CD4-positive, CD25-positive, alpha-beta regulatory T cell (primary cell): ENCODE data around the gene GPR107. TPM values are rescaled to one million over a fixed set of nuclear protein-coding genes. Genes with fewer than 3 reads are reported as not detected.

Source experiments
- ATAC-seq, 2 donors: fragments of 150-1000 bp; cut with Tn5 transposase; one replicate each; pipeline ENCODE4 v1.10.0; 2021; ENCODE audit warnings: low read depth in 2 of 2, moderate number of reproducible peaks in 2 of 2, moderate library complexity in 1 of 2
- DNase-seq, 3 donors: peaks; one replicate each; pipeline versions ENCODE4 v3.0.0 to v3.0.0-alpha.2; 2012 to 2022; ENCODE audit warnings: mixed read lengths in 1 of 3
- H3K27ac ChIP-seq: one replicate; pipeline ENCODE4 v1.7.0; 2013; ENCODE audit warnings: mild to moderate bottlenecking, low read length; ENCODE audit not compliant: insufficient read depth, poor library complexity, severe bottlenecking
- H3K27me3 ChIP-seq: one replicate; pipeline ENCODE4 v1.7.0; 2013; ENCODE audit warnings: low read length; ENCODE audit not compliant: control insufficient read depth, insufficient read depth
- H3K36me3 ChIP-seq: one replicate; pipeline ENCODE4 v1.7.0; 2013; ENCODE audit warnings: mild to moderate bottlenecking, low read length, moderate library complexity; ENCODE audit not compliant: control insufficient read depth, insufficient read depth
- H3K4me1 ChIP-seq: 2 replicates; pipeline ENCODE4 v1.7.0; 2013; ENCODE audit warnings: mild to moderate bottlenecking, low read length; ENCODE audit not compliant: insufficient read depth, control insufficient read depth, poor library complexity, severe bottlenecking
- H3K4me3 ChIP-seq: one replicate; pipeline ENCODE4 v1.7.0; 2013; ENCODE audit warnings: low read depth, mild to moderate bottlenecking, low read length, moderate library complexity
- H3K9me3 ChIP-seq, 2 experiments: 1 replicate in 1 of 2; 2 replicates in 1 of 2; pipeline ENCODE4 v1.7.0; 2013; ENCODE audit warnings: low read length in 2 of 2, mild to moderate bottlenecking in 1 of 2, moderate library complexity in 1 of 2; ENCODE audit not compliant: control insufficient read depth in 2 of 2
- H3K27ac Mint-ChIP-seq, 3 donors: one replicate each; pipeline ENCODE4 v1.8.0; 2020 to 2022; ENCODE audit warnings: mild to moderate bottlenecking in 3 of 3, mixed read lengths in 3 of 3, moderate library complexity in 2 of 3
- H3K27me3 Mint-ChIP-seq: one replicate; pipeline ENCODE4 v1.8.0; 2022; ENCODE audit warnings: mild to moderate bottlenecking, mixed read lengths
- H3K36me3 Mint-ChIP-seq: one replicate; pipeline ENCODE4 v1.8.0; 2020; ENCODE audit warnings: mixed read lengths
- H3K4me1 Mint-ChIP-seq, 4 donors: one replicate each; pipeline ENCODE4 v1.8.0; 2020 to 2022; ENCODE audit warnings: mixed read lengths in 4 of 4, mild to moderate bottlenecking in 1 of 4
- H3K4me3 Mint-ChIP-seq, 4 donors: one replicate each; pipeline ENCODE4 v1.8.0; 2020 to 2022; ENCODE audit warnings: mild to moderate bottlenecking in 4 of 4, mixed read lengths in 4 of 4, moderate library complexity in 3 of 4
- H3K9me3 Mint-ChIP-seq, 7 donors: one replicate each; pipeline ENCODE4 v1.8.0; 2020 to 2022; ENCODE audit warnings: mixed read lengths in 7 of 7, mild to moderate bottlenecking in 3 of 7, moderate library complexity in 2 of 7
- polyA plus RNA-seq, 4 donors: library from polyadenylated mRNA; unstranded; fragments of 300-500 nt; fragmentation: Illumina TruSeq; gene quantifications; one replicate each; pipeline ENCODE4 v1.2.3, GENCODE V29; 2021
- total RNA-seq: library from RNA; stranded (reverse); gene quantifications from one replicate; pipeline ENCODE4 v1.2.3, GENCODE V29; 2022

The GPR107 gene
- total and polyA plus RNA-seq, 5 donors from 2014 or later, result 2.8 to 29.9 (median 3.3) TPM

DNA sequence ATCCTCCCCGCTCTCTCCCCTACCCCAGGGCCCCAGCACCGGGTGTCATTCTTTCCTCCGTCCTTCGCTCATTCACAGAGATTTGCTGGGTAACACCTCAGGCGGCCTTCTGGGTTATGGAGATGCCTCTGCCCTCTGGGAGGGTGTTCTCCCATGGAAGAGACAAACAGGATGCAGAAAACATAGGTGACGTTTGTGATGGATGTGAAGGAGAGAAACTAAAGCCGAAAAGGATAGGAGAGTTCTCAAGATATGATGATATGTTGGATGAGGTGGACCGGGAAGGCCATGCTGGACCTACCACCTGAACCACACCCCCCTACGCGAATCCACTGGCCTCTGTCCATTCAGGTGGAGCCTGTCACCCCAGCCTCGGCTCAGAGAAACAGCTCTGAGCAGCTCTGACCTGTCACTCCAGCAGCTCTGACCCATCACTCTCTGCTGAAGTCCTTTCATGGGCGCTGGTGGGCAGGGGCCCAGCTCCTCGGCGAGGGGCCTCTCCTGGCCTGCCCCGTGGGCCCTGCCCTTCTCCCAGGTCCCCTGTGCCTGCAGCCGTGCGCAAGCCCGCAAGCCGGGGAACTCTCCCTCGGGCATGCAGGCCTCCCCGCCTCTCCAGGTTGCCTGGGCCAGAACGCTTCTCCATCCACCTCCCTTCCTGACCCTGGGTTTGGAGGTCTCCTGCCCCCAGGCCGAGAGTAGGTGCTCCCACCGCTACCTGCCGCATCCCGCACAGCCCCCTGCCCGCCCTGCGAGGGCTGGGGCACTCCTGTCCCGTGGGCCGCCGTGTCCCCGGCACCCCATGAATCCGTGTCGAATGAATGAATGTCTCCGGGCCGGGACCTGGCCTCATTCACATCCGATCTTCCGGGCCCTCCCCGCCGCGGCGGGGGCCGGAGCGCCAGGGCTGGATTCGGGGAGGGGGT is 117.8 kb downstream of the GPR107 start:
- Mint-ChIP-seq H3K4me3 (peak overlapping the region; percentile 60 to 85 (median 74)), H3K9me3 (peaks cover 0 to 2% (median 0%) of the 10 kb centered on the region in 7 donors), H3K27ac (peak overlapping the region in 1 of 3 donors; percentile 52), H3K36me3 (no peaks in the 10 kb centered on the region), H3K4me1 (peaks cover 0 to 14% (median 4%) of the 10 kb centered on the region in 4 donors), H3K27me3 (peaks cover 17% of the 10 kb centered on the region)
- no peak for DNase-seq
- Histone ChIP-seq H3K4me1 (peaks cover 4% of the 10 kb centered on the region), H3K4me3 (no peak overlapping the region), H3K9me3 (no peaks in the 10 kb centered on the region), H3K36me3 (no peaks in the 10 kb centered on the region), H3K27me3 (no peaks in the 10 kb centered on the region), H3K27ac (no peak overlapping the region)
- ATAC-seq, result no peak

DNA sequence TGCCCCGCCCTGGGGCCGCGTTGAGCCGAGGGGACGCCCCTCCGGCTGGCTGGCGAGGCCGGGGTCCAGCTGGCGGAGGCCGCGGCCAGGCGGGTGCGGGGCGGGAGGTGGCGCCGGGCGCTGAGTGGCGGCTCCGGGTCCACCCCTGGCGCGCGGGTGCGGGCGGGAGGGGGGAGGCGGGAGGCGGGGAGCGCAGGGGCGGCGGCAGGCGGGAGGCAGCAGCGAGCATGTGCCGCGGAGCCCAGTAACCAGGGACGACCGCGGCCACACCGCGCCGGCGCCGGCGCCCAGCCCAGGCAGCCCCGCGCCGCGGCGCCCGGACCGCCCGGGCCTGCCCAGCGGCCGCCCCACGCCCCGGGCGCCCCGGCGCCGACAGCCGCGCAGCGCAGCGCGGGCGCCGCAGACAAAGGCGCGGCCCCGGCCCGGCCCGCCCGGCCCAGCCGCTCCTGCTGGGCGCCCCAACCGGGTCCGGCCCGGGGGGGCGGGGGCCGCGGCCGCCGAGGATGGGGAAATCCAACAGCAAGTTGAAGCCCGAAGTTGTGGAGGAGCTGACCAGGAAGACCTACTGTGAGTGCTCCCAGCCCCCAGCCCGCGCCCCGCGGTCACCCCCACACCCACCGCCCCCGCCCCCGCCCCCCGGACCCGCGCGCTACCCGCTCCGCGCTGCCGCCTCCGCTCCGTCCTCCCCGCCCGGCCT is 118.6 kb downstream of the GPR107 start, which contains the start of gene NCS1:
Gene NCS1, plus strand, starts transcription at position 244 of the 697 bp plus-strand sequence. Its CDS starts 260 bp downstream, at position 504.
- Mint-ChIP-seq H3K36me3 (no peaks in the 10 kb centered on the region), H3K27ac (peak within 1 kb of the TSS in 1 of 3 donors; percentile 52), H3K9me3 (peaks cover 0 to 2% (median 0%) of the 10 kb centered on the region in 7 donors), H3K4me3 (peak within 1 kb of the TSS; percentile 74 to 85 (median 78)), H3K27me3 (peaks cover 17% of the 10 kb centered on the region), H3K4me1 (peaks cover 0 to 14% (median 4%) of the 10 kb centered on the region in 4 donors)
- peak; percentile 44 to 46 for ATAC-seq
- H3K36me3 ChIP-seq, result no peaks in the 10 kb centered on the region
- H3K4me1 ChIP-seq, result peaks cover 4% of the 10 kb centered on the region
- no peaks in the 10 kb centered on the region for H3K9me3 ChIP-seq
- DNase-seq, result peak in 1 of 3 donors; percentile 23
- H3K27ac ChIP-seq, result no peak within 1 kb of the TSS
- H3K27me3 ChIP-seq, result no peaks in the 10 kb centered on the region
- H3K4me3 ChIP-seq, result no peak within 1 kb of the TSS

GRCh38 chr9:130172858-130173665 is 119.4 kb downstream of the GPR107 start:
- peak in 1 of 2 donors; percentile 21 for ATAC-seq
- Mint-ChIP-seq H3K36me3 (no peaks in the 10 kb centered on the region), H3K27ac (no peak overlapping the region), H3K9me3 (peaks cover 0 to 2% (median 0%) of the 10 kb centered on the region in 7 donors), H3K4me1 (peaks cover 0 to 14% (median 4%) of the 10 kb centered on the region in 4 donors), H3K4me3 (peak overlapping the region; percentile 47 to 81 (median 62)), H3K27me3 (peaks cover 17% of the 10 kb centered on the region)
- DNase-seq, result peak in 2 of 3 donors; percentile 6 to 7
- no peaks in the 10 kb centered on the region for H3K36me3 ChIP-seq
- no peaks in the 10 kb centered on the region for H3K9me3 ChIP-seq
- peaks cover 4% of the 10 kb centered on the region for H3K4me1 ChIP-seq
- H3K27ac ChIP-seq, result no peak overlapping the region
- no peaks in the 10 kb centered on the region for H3K27me3 ChIP-seq
- no peak overlapping the region for H3K4me3 ChIP-seq

DNA sequence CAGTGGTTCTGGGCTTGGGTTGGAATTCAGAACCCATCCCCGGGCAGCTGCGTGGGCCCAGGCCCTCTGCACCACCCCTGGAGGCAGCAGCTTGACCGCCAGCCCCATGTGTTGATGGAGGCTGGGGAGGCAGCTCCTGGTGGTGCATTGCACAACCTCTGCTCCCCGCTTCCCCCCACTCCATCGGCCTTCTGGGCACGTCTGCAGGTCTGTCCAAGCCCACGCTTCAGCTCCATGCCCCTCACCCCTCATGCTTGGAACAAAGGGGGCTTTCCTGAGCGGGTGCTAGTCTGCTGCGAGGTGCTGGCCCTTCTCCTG is 119.9 kb downstream of the GPR107 start:
- Mint-ChIP-seq H3K27me3 (peaks cover 17% of the 10 kb centered on the region), H3K27ac (no peak overlapping the region), H3K4me3 (peak overlapping the region; percentile 32 to 81 (median 60)), H3K9me3 (peaks cover 0 to 2% (median 0%) of the 10 kb centered on the region in 7 donors), H3K36me3 (no peaks in the 10 kb centered on the region), H3K4me1 (peaks cover 0 to 14% (median 4%) of the 10 kb centered on the region in 4 donors)
- H3K27ac ChIP-seq, result no peak overlapping the region
- ATAC-seq, result no peak
- no peaks in the 10 kb centered on the region for H3K9me3 ChIP-seq
- H3K4me3 ChIP-seq, result no peak overlapping the region
- DNase-seq, result no peak
- peaks cover 4% of the 10 kb centered on the region for H3K4me1 ChIP-seq
- no peaks in the 10 kb centered on the region for H3K27me3 ChIP-seq
- no peaks in the 10 kb centered on the region for H3K36me3 ChIP-seq

GRCh38 chr9:130174025-130174424 is 120.3 kb downstream of the GPR107 start:
- Histone ChIP-seq H3K9me3 (no peaks in the 10 kb centered on the region), H3K27me3 (no peaks in the 10 kb centered on the region), H3K36me3 (no peaks in the 10 kb centered on the region), H3K4me3 (no peak overlapping the region), H3K4me1 (peaks cover 4% of the 10 kb centered on the region), H3K27ac (no peak overlapping the region)
- Mint-ChIP-seq H3K4me1 (peaks cover 0 to 14% (median 4%) of the 10 kb centered on the region in 4 donors), H3K9me3 (peaks cover 0 to 2% (median 0%) of the 10 kb centered on the region in 7 donors), H3K27ac (no peak overlapping the region), H3K36me3 (no peaks in the 10 kb centered on the region), H3K4me3 (peak overlapping the region in 3 of 4 donors; percentile 32 to 81 (median 73)), H3K27me3 (peaks cover 17% of the 10 kb centered on the region)
- DNase-seq (no peak), ATAC-seq (no peak)

GRCh38 chr9:130174920-130175321 is 121.2 kb downstream of the GPR107 start:
- H3K4me3 Mint-ChIP-seq, result peak overlapping the region in 3 of 4 donors; percentile 32 to 48 (median 36)
- peaks cover 0 to 14% (median 6%) of the 10 kb centered on the region in 4 donors for H3K4me1 Mint-ChIP-seq
- no peaks in the 10 kb centered on the region for H3K36me3 Mint-ChIP-seq
- H3K27me3 ChIP-seq, result no peaks in the 10 kb centered on the region
- H3K9me3 ChIP-seq, result no peaks in the 10 kb centered on the region
- no peak overlapping the region for H3K27ac Mint-ChIP-seq
- H3K4me3 ChIP-seq, result no peak overlapping the region
- H3K27ac ChIP-seq, result no peak overlapping the region
- ATAC-seq, result no peak
- peaks cover 4% of the 10 kb centered on the region for H3K4me1 ChIP-seq
- peaks cover 0 to 2% (median 0%) of the 10 kb centered on the region in 7 donors for H3K9me3 Mint-ChIP-seq
- no peak for DNase-seq
- H3K27me3 Mint-ChIP-seq, result peaks cover 19% of the 10 kb centered on the region
- H3K36me3 ChIP-seq, result no peaks in the 10 kb centered on the region

GRCh38 chr9:130175355-130175754 is 121.6 kb downstream of the GPR107 start:
- Histone ChIP-seq H3K4me3 (no peak overlapping the region), H3K27me3 (no peaks in the 10 kb centered on the region), H3K36me3 (no peaks in the 10 kb centered on the region), H3K4me1 (peaks cover 4% of the 10 kb centered on the region), H3K9me3 (no peaks in the 10 kb centered on the region), H3K27ac (no peak overlapping the region)
- peaks cover 0 to 14% (median 6%) of the 10 kb centered on the region in 4 donors for H3K4me1 Mint-ChIP-seq
- no peaks in the 10 kb centered on the region for H3K36me3 Mint-ChIP-seq
- H3K27ac Mint-ChIP-seq, result no peak overlapping the region
- DNase-seq (no peak), ATAC-seq (no peak)
- peak overlapping the region in 1 of 4 donors; percentile 29 for H3K4me3 Mint-ChIP-seq
- H3K27me3 Mint-ChIP-seq, result peaks cover 23% of the 10 kb centered on the region
- peaks cover 0 to 2% (median 0%) of the 10 kb centered on the region in 7 donors for H3K9me3 Mint-ChIP-seq
